Measurements from ENCODE around the gene STARD3NL.
A peak's percentile ranks its signal among the peaks of the same experiment; 100 is the strongest.

STARD3NL gene

GRCh38 chr7:38185395-38186307, 7.6 kb downstream of the STARD3NL start:
- no peak for DNase-seq (ENCODE audit: low spot score)

GRCh38 chr7:38186593-38187314, 8.7 kb downstream of the STARD3NL start:
- DNase-seq (ENCODE audit: low spot score) = no peak

- DNase-seq (ENCODE audit: low spot score) = no peak
Measured at GRCh38 chr7:38187794-38188440, 9.9 kb downstream of the STARD3NL start.

- DNase-seq (ENCODE audit: low spot score) = no peak
Measured at GRCh38 chr7:38189231-38189938, 11.3 kb downstream of the STARD3NL start.

GRCh38 chr7:38190011-38190410, 12.0 kb downstream of the STARD3NL start:
- DNase-seq (ENCODE audit: low spot score) = no peak

- no peak for DNase-seq (ENCODE audit: low spot score)
Measured at GRCh38 chr7:38191791-38192190, 13.7 kb downstream of the STARD3NL start.

- no peak for DNase-seq (ENCODE audit: low spot score)
Measured at GRCh38 chr7:38192327-38192726, 14.3 kb downstream of the STARD3NL start.

GRCh38 chr7:38195804-38196595, 18.0 kb downstream of the STARD3NL start:
- DNase-seq (ENCODE audit: low spot score) = no peak

- no peak for DNase-seq (ENCODE audit: low spot score)
Measured at GRCh38 chr7:38198366-38198765, 20.3 kb downstream of the STARD3NL start.

GRCh38 chr7:38199154-38199553, 21.1 kb downstream of the STARD3NL start:
- no peak for DNase-seq (ENCODE audit: low spot score)

- no peak for DNase-seq (ENCODE audit: low spot score)
Measured at GRCh38 chr7:38199782-38200181, 21.7 kb downstream of the STARD3NL start.

- DNase-seq (ENCODE audit: low spot score) = no peak
Measured at GRCh38 chr7:38206071-38206470, 28.0 kb downstream of the STARD3NL start.

- DNase-seq (ENCODE audit: low spot score) = no peak
Measured at GRCh38 chr7:38207843-38208242, 29.8 kb downstream of the STARD3NL start.

GRCh38 chr7:38211486-38211885, 33.4 kb downstream of the STARD3NL start:
- no peak for DNase-seq (ENCODE audit: low spot score)

- DNase-seq (ENCODE audit: low spot score) = no peak
Measured at GRCh38 chr7:38211940-38212339, 33.9 kb downstream of the STARD3NL start.

GRCh38 chr7:38215115-38215514, 37.1 kb downstream of the STARD3NL start:
- no peak for DNase-seq (ENCODE audit: low spot score)

- DNase-seq (ENCODE audit: low spot score) = peak; percentile 45
Measured at GRCh38 chr7:38215735-38216670, 38.0 kb downstream of the STARD3NL start.

- DNase-seq (ENCODE audit: low spot score) = no peak
Measured at GRCh38 chr7:38217672-38218071, 39.6 kb downstream of the STARD3NL start.

- no peak for DNase-seq (ENCODE audit: low spot score)
Measured at GRCh38 chr7:38220452-38220851, 42.4 kb downstream of the STARD3NL start.

- DNase-seq (ENCODE audit: low spot score) = peak; percentile 49
Measured at GRCh38 chr7:38222481-38223096, 44.5 kb downstream of the STARD3NL start.

Data from RKO (cell line).